ENCODE results near the gene TAB2. TPM values are rescaled to one million over a fixed set of nuclear protein-coding genes. Genes with fewer than 3 reads are reported as not detected.

Gene TAB2
- total and polyA plus RNA-seq, 4 experiments from 2014 or later, result 27.0 to 116 (median 68.4) TPM

DNA sequence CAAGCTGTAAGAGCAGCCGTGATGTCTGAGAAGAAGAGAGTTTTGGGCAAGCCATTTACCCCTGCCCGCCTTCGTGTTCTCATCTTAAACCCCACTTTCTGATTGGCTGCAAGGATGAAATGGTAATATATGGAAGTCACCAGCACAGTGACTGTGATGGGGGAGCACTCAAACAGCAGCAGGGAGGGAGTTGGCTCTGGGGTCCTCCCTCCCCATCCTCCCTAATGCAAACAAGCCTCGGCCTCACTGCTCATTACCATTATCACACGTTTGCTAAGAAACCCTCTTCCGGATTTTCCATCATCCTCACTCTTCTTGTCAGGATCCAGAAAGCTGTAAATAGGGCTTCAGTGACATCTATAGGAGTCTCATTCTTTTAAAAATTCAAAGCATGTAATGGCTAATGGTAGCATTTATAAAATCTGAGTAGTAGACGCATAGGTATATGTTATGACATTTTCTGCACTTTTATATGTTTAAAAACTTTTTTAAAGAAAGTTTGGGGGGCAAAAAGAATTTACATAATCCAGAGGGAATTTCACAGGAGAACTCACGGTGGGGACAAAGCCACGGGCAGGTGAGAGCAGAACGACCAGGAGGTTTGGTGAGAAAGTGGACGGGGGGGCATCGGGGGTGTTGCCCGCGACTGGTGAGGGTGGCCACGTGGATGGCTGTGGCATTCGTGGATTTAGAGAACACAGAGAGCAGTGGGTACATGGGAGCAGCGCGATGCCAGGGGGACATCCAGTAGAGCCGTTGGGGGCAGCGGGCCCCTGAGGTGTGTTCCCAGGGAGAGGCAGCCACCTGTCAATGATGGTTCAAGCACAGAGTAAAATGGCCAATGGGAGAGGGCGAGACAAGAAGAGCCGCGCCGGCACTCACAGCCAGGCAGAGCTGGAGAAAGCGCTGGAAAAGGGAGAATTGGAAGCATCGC lies 112.2 kb downstream of the TAB2 start:
- ChIA-PET POLR2A (ENCODE audit: partially characterized antibody) (interaction anchor here (0.6 to 0.8 kb wide), 2 partner anchors 400 to 401 kb away, joined by 3 to 4 read pairs; no protein-coding TSS in a partner anchor), CTCF (ENCODE audit: partially characterized antibody) (interaction anchor here (1.0 to 4.8 kb wide), 5 partner anchors 9 to 347 kb away, joined by 3 to 74 read pairs (median 7); no protein-coding TSS in a partner anchor)
- H3K9me3 ChIP-seq (ENCODE audit: control insufficient read depth in 1 of 2, low read length in 2 of 2), result no peaks in the 10 kb centered on the region
- H3K36me3 ChIP-seq (ENCODE audit: insufficient read depth, low read length), result no peaks in the 10 kb centered on the region
- DNase-seq, result no peak
- no peak overlapping the region for H3K4me3 ChIP-seq (ENCODE audit: low read length in 2 of 2)
- no peaks in the 10 kb centered on the region for H3K27me3 ChIP-seq (ENCODE audit: insufficient read depth, low read length)
- H3K4me1 ChIP-seq (ENCODE audit: insufficient read depth, low read length), result peaks cover 8% of the 10 kb centered on the region
- Mint-ChIP-seq H3K27ac (peak overlapping the region in 2 of 7 donors; percentile 25 to 49), H3K4me1 (peaks cover 2 to 5% (median 4%) of the 10 kb centered on the region in 4 donors), H3K36me3 (no peaks in the 10 kb centered on the region), H3K27me3 (no peaks in the 10 kb centered on the region), H3K9me3 (no peaks in the 10 kb centered on the region), H3K4me3 (no peak overlapping the region)
- no peak overlapping the region for H3K27ac ChIP-seq (ENCODE audit: low read depth, low read length)
- intact Hi-C loops (cut with micrococcal nuclease), result loop anchor here (5.0 kb wide), 1 partner anchor 112 kb away; the partner anchor contains the start of gene TAB2

DNA sequence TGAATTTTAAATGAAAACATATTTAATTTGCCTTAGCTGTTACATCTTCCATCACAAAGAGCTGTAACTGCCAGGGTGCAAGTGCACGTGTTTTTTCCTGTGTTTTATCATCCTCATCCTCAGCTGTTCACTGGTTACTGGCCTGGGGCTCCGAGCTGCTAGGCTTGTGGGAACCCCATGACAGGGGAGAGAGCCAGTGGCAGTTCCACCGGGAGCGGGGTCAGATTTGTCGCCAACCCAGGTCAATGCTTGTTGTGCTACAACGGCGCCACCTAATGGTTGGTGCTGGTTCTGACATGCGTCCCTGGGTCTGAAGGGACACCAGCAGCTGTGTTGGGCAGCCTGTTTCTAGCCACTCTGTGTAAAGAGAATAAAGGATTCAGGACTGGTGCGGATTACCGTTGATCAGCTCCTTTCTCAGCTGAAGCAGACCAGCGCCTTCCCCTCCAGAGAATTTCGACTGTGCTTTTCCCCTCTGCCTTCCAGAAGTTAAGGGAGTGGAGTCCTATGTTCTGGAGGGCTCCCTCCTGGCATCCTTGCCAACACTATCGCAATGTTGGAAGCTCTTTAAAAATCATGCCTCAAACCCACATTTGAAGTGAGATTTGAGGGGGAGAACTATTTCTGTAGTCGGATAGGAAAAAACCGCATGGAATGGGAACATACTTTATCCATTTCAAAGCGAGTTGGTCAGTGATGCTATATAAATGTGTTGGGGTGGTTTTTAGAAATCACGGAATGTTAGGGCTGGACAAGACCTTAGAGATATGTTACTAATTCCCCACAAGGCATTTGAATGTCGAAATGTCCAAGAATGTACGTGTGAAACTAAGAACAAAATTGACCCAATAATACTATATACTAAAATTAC lies 114.6 kb downstream of the TAB2 start:
- Mint-ChIP-seq H3K4me1 (peaks cover 4 to 9% (median 6%) of the 10 kb centered on the region in 4 donors), H3K27ac (peak overlapping the region in 6 of 7 donors; percentile 56 to 93 (median 76)), H3K4me3 (peak overlapping the region in 7 of 8 donors; percentile 72 to 84 (median 80)), H3K9me3 (no peaks in the 10 kb centered on the region), H3K27me3 (no peaks in the 10 kb centered on the region), H3K36me3 (no peaks in the 10 kb centered on the region)
- Histone ChIP-seq H3K4me3 (ENCODE audit: low read length in 2 of 2) (peak overlapping the region in 1 of 2 donors; percentile 3), H3K27ac (ENCODE audit: low read depth, low read length) (no peak overlapping the region), H3K36me3 (ENCODE audit: insufficient read depth, low read length) (no peaks in the 10 kb centered on the region), H3K27me3 (ENCODE audit: insufficient read depth, low read length) (no peaks in the 10 kb centered on the region), H3K4me1 (ENCODE audit: insufficient read depth, low read length) (peaks cover 8% of the 10 kb centered on the region), H3K9me3 (ENCODE audit: control insufficient read depth in 1 of 2, low read length in 2 of 2) (no peaks in the 10 kb centered on the region)
- CTCF ChIA-PET (ENCODE audit: partially characterized antibody), result interaction anchor here (0.6 to 6.3 kb wide), 80 partner anchors 10 to 873 kb away, joined by 3 to 239 read pairs (median 5); partner anchors contain the start of genes SUMO4 and TAB2
- POLR2A ChIA-PET (ENCODE audit: partially characterized antibody), result interaction anchor here (0.6 to 1.8 kb wide), 20 partner anchors 9 to 405 kb away, joined by 3 to 14 read pairs (median 5); no protein-coding TSS in a partner anchor
- DNase-seq, result peak; percentile 75 to 83 (median 80)
- intact Hi-C loops (cut with micrococcal nuclease), result loop anchor here (1.0 to 5.0 kb wide), 6 partner anchors 85 to 686 kb away; partner anchors contain the start of gene TAB2

DNA sequence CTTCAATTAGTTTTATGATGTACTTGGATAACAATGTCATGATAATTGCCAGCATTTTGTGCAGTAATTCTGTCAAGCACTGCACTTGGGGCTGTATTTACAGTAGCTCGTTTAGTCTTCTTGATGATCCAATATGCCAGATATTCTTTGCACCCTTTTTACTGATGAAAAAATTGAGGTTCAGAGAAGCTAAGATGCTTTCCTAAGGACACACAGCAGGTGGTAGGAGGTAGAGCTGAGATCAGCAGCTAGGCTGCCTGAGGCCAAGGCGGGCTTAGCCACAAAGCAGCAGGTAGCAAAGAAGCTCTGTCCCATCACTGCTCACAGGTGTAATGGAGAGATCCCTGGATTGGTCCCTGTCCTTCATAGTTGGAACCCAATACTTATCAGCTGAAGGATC lies 115.9 kb downstream of the TAB2 start:
- no peaks in the 10 kb centered on the region for H3K9me3 Mint-ChIP-seq
- no peaks in the 10 kb centered on the region for H3K36me3 Mint-ChIP-seq
- CTCF ChIA-PET (ENCODE audit: partially characterized antibody), result interaction anchor here (0.6 to 6.3 kb wide), 16 partner anchors 12 to 404 kb away, joined by 3 to 239 read pairs (median 4); no protein-coding TSS in a partner anchor
- peak overlapping the region in 1 of 7 donors; percentile 41 for H3K27ac Mint-ChIP-seq
- no peaks in the 10 kb centered on the region for H3K27me3 Mint-ChIP-seq
- H3K4me3 Mint-ChIP-seq, result no peak overlapping the region
- intact Hi-C loops (cut with micrococcal nuclease), result loop anchor here (5.0 kb wide), 1 partner anchor 116 kb away; the partner anchor contains the start of gene TAB2
- Histone ChIP-seq H3K27me3 (ENCODE audit: insufficient read depth, low read length) (no peaks in the 10 kb centered on the region), H3K4me3 (ENCODE audit: low read length in 2 of 2) (no peak overlapping the region), H3K27ac (ENCODE audit: low read depth, low read length) (no peak overlapping the region), H3K36me3 (ENCODE audit: insufficient read depth, low read length) (no peaks in the 10 kb centered on the region), H3K9me3 (ENCODE audit: control insufficient read depth in 1 of 2, low read length in 2 of 2) (no peaks in the 10 kb centered on the region), H3K4me1 (ENCODE audit: insufficient read depth, low read length) (peaks cover 8% of the 10 kb centered on the region)
- peaks cover 9 to 17% (median 16%) of the 10 kb centered on the region in 4 donors for H3K4me1 Mint-ChIP-seq
- POLR2A ChIA-PET (ENCODE audit: partially characterized antibody), result interaction anchor here (0.6 kb wide), 1 partner anchor 401 kb away, joined by 3 read pairs; no protein-coding TSS in a partner anchor
- DNase-seq, result no peak

DNA sequence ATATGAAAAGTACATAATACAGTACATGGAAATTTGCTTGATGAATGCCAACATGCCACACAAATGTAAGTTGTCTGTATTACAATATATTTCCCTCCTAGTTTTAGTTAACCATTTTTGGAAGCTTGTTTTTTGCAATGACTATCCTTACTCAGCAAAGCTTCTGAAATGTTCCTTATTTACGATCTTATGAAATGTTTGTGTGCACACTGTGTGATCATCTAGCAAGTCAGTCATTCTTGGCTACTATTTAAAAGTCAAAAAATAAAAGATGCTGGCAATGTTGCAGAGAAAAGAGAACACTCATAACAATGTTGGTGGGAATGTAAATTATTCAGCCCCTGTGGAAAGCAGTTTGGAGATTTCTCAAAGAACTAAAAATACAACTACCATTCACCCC lies 116.4 kb downstream of the TAB2 start:
- ChIA-PET POLR2A (ENCODE audit: partially characterized antibody) (interaction anchor here (0.6 kb wide), 1 partner anchor 401 kb away, joined by 3 read pairs; no protein-coding TSS in a partner anchor), CTCF (ENCODE audit: partially characterized antibody) (interaction anchor here (0.6 to 6.3 kb wide), 16 partner anchors 12 to 404 kb away, joined by 3 to 239 read pairs (median 4); no protein-coding TSS in a partner anchor)
- no peak for DNase-seq
- Histone ChIP-seq H3K36me3 (ENCODE audit: insufficient read depth, low read length) (no peaks in the 10 kb centered on the region), H3K9me3 (ENCODE audit: control insufficient read depth in 1 of 2, low read length in 2 of 2) (no peaks in the 10 kb centered on the region), H3K4me1 (ENCODE audit: insufficient read depth, low read length) (peaks cover 8% of the 10 kb centered on the region), H3K4me3 (ENCODE audit: low read length in 2 of 2) (no peak overlapping the region), H3K27ac (ENCODE audit: low read depth, low read length) (no peak overlapping the region), H3K27me3 (ENCODE audit: insufficient read depth, low read length) (no peaks in the 10 kb centered on the region)
- peaks cover 9 to 18% (median 16%) of the 10 kb centered on the region in 4 donors for H3K4me1 Mint-ChIP-seq
- peak overlapping the region in 1 of 7 donors; percentile 1 for H3K27ac Mint-ChIP-seq
- no peak overlapping the region for H3K4me3 Mint-ChIP-seq
- H3K27me3 Mint-ChIP-seq, result no peaks in the 10 kb centered on the region
- no peaks in the 10 kb centered on the region for H3K36me3 Mint-ChIP-seq
- no peaks in the 10 kb centered on the region for H3K9me3 Mint-ChIP-seq
- intact Hi-C loops (cut with micrococcal nuclease), result loop anchor here (5.0 kb wide), 1 partner anchor 117 kb away; the partner anchor contains the start of gene TAB2

DNA sequence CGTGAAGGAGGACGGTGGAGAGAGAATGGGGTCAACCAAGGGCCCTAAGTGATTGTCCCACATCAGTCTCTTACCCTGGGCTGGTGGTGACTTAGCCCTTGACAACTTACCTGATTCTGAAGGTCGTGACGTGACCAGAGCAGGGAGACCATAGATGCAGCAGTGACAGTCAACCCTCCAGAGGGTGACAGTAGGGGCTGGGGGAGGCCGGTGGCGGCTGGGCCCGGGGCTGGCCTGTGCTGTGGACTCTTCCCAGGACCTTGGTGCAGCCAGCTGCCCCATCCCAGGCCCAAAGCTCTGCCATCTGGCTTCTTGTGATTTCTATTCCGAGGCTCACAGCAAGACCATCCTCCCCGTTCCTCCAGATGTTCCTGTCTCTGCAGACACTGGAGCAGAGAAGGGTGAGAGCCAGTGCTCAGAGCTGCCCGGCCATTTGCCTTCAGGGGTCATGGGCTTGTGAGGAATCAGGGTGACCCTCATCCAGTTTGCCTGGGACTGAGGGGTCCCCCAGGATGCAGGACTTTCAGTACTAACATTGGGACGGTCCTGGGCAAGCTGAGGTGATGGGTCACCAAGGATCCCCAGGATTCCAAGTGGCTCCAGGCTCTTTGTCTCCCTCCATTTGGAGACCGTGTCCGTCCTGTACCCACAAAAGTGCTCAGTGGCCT lies 118.5 kb downstream of the TAB2 start:
- Mint-ChIP-seq H3K4me1 (peaks cover 10 to 26% (median 18%) of the 10 kb centered on the region in 4 donors), H3K4me3 (no peak overlapping the region), H3K36me3 (no peaks in the 10 kb centered on the region), H3K9me3 (no peaks in the 10 kb centered on the region), H3K27me3 (no peaks in the 10 kb centered on the region), H3K27ac (no peak overlapping the region)
- Histone ChIP-seq H3K4me1 (ENCODE audit: insufficient read depth, low read length) (peaks cover 8% of the 10 kb centered on the region), H3K4me3 (ENCODE audit: low read length in 2 of 2) (no peak overlapping the region), H3K9me3 (ENCODE audit: control insufficient read depth in 1 of 2, low read length in 2 of 2) (no peaks in the 10 kb centered on the region), H3K36me3 (ENCODE audit: insufficient read depth, low read length) (no peaks in the 10 kb centered on the region), H3K27ac (ENCODE audit: low read depth, low read length) (no peak overlapping the region), H3K27me3 (ENCODE audit: insufficient read depth, low read length) (no peaks in the 10 kb centered on the region)
- intact Hi-C loops (cut with micrococcal nuclease), result no loop called here
- CTCF ChIA-PET (ENCODE audit: partially characterized antibody), result interaction anchor here (2.1 to 6.3 kb wide), 2 partner anchors 81 to 406 kb away, joined by 7 to 239 read pairs; no protein-coding TSS in a partner anchor
- POLR2A ChIA-PET (ENCODE audit: partially characterized antibody), result no interaction called here
- DNase-seq, result no peak

DNA sequence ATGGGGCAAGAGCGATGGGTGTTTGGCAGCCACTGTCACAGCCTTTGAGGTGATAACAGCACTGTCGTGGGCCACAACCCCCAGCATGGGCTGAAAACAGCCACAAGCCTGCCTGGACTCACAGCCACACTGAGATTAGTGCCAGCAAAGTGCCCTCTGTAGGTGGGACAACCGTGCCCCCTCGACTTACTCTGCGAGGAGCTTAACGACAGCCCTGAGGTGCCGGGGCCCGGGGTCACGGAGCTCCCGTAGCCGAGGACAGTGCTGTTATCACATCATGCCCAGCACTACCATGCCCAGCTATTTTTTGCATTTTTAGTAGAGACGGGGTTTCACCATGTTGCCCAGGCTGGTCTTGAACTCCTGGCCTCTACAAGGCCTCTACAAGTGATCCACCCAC lies 119.1 kb downstream of the TAB2 start:
- intact Hi-C loops (cut with micrococcal nuclease), result no loop called here
- Histone ChIP-seq H3K27me3 (ENCODE audit: insufficient read depth, low read length) (no peaks in the 10 kb centered on the region), H3K4me3 (ENCODE audit: low read length in 2 of 2) (no peak overlapping the region), H3K4me1 (ENCODE audit: insufficient read depth, low read length) (peaks cover 6% of the 10 kb centered on the region), H3K9me3 (ENCODE audit: control insufficient read depth in 1 of 2, low read length in 2 of 2) (no peaks in the 10 kb centered on the region), H3K27ac (ENCODE audit: low read depth, low read length) (no peak overlapping the region), H3K36me3 (ENCODE audit: insufficient read depth, low read length) (no peaks in the 10 kb centered on the region)
- Mint-ChIP-seq H3K27ac (peak overlapping the region in 1 of 7 donors; percentile 17), H3K27me3 (no peaks in the 10 kb centered on the region), H3K4me3 (no peak overlapping the region), H3K9me3 (no peaks in the 10 kb centered on the region), H3K36me3 (no peaks in the 10 kb centered on the region), H3K4me1 (peaks cover 10 to 26% (median 18%) of the 10 kb centered on the region in 4 donors)
- DNase-seq, result no peak
- ChIA-PET POLR2A (ENCODE audit: partially characterized antibody) (no interaction called here), CTCF (ENCODE audit: partially characterized antibody) (interaction anchor here (2.1 to 6.3 kb wide), 2 partner anchors 80 to 407 kb away, joined by 7 to 239 read pairs; no protein-coding TSS in a partner anchor)
